Epithelial cell of prostate (primary cell): ENCODE results near the gene ARMC9.
A peak's percentile ranks its signal among the peaks of the same experiment; 100 is the strongest.
"Not testable (repeated sequence)": the region's sequence is repeated elsewhere in the genome, so short reads cannot be mapped to it uniquely, and the experiment has no call there.

ENCODE experiments used
- DNase-seq: peaks from one replicate; pipeline ENCODE4 v3.0.0-alpha.2; 2011; ENCODE audit warnings: low read depth, low spot score
- H3K27ac ChIP-seq: fragments of 450-650 bp; 2 replicates; pipeline ENCODE4 v1.5.1; 2017; ENCODE audit warnings: mild to moderate bottlenecking

The ARMC9 gene

DNA sequence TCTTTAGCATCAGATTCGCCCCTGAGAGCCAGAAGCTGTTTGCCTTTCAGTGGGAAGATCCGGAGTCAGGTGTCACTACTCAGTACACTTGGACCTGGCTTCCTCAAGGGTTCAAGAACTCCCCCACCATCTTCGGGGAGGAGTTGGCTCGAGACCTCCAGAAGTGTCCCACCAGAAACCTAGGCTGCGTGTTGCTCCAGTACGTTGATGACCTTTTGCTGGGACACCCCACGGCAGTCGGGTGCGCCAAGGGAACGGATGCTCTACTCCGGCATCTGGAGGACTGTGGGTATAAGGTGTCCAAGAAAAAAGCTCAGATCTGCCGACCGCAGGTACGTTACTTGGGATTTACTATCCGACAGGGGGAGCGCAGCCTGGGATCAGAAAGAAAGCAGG is 205.8 kb downstream of the ARMC9 start:
- not testable (repeated sequence) for DNase-seq, H3K27ac ChIP-seq

DNA sequence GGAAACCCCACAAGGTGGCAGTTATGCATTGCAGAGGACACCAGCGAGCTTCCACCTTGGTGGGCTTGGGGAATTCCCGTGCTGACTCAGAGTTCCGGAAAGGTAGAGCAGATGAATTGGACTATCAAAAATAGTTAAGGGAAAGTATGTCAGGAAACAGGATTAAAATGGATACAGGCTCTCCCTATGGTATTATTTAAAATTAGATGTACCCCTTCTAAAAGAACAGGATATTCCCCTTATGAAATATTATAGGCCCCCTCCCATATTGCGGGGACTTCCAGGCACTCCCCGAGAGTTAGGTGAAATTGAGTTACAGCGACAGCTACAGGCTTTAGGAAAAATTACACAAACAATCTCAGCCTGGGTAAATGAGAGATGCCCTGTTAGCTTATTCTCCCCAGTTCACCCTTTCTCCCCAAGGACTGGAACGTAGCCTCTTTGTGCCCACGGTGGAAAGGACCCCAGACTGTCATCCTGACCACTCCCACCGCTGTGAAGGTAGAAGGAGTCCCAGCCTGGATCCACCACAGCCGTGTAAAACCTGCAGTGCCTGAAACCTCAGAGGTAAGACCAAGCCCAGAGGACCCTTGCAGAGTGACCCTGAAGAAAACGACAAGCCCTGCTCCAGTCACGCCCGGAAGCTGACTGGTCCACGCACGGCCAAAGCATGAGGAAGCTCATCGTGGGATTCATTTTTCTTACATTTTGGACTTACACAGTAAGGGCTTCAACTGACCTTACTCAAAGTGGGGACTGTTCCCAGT is 207.4 kb downstream of the ARMC9 start:
- H3K27ac ChIP-seq, DNase-seq: not testable (repeated sequence)

DNA sequence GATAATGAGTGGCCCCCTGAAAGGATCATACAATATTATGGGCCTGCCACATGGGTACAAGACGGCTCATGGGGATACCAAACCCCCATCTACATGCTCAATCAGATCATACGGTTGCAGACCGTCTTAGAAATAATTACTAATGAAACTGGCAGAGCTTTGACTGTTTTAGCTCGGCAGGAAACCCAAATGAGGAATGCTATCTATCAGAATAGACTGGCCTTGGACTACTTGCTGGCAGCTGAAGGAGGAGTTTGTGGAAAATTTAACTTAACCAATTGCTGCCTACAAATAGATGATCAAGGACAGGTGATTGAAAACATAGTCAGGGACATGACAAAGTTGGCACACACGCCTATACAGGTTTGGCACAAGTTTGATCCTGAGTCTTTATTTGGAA is 209.3 kb downstream of the ARMC9 start:
- not testable (repeated sequence) for DNase-seq, H3K27ac ChIP-seq

- not testable (repeated sequence) for DNase-seq, H3K27ac ChIP-seq
Observed at GRCh38 chr2:231408304-231408703, 209.9 kb downstream of the ARMC9 start.

DNA sequence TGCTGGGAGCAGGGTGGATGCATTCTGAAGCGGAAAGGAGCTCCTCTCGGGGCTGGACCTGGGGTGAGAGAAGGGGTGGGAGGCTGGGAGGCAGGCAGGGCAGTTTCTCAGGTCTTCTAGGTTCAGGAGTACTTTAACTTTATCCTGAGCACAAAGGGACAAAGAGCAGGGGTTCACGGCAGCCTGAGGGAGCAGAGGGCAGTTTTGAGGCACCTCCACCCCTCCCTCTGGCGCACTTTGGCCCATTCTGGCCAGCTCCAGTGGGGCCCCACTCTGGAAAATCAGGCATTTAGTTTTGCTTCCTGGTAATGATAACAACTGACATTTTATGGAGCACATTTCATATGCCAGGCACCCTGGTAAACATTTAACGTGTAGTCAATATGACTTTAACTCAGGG is 211.3 kb downstream of the ARMC9 start:
- no peak overlapping the region for H3K27ac ChIP-seq
- no peak for DNase-seq

DNA sequence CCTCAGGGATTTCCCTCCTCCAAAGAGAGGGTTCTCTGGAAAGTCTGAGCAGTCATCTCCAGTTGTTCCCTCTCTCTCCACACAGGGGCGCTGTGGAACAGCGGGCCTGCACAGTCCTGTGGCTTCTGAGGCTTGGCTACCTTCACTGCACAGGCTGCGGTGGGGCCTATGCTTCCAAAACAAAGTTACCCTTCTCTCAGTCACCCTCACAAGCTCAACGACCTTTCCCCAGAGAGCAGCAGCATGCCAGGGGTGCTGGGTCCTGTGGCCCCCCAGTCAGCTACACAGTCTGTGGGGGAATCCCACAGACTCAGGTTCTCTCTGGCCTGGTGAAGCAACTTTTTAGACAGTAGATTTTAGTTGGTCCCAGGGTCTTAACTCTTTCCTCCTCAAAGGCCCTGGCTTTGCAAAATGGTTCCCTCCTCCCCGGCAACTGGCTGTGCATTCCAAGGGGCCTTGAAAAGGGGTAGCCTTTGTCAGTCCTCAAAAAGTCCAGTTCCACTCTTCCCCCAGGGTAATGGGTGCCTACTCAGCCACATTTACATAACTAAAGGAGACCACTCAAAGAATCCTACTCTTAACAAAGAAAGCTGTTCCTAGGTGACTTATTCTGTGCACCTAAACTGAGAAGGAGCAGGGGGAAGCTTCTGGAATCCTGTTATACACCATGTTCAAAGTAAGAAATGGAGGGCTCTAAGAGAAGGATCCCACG is 212.0 kb downstream of the ARMC9 start:
- no peak for DNase-seq
- no peak overlapping the region for H3K27ac ChIP-seq

DNA sequence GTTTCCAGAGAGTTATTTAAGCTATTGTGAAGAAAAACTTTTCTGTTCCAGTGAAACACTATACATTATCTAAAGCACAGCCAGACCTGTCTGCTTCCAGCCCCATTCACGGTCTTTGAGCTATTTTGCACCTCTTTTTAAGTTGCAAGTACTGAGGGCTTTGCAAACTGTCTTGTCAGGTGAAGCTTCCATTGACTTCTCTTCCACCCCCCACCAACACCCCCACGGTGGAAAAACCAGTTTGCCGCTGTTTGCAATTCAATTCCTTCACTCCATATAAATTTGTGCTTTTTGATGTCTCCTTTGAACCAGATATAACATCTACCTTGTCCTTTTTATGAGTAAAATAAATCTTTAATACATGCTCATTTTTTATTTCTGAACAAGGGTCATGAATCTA is 212.8 kb downstream of the ARMC9 start:
- peak overlapping the region; percentile 54 for H3K27ac ChIP-seq
- no peak for DNase-seq

DNA sequence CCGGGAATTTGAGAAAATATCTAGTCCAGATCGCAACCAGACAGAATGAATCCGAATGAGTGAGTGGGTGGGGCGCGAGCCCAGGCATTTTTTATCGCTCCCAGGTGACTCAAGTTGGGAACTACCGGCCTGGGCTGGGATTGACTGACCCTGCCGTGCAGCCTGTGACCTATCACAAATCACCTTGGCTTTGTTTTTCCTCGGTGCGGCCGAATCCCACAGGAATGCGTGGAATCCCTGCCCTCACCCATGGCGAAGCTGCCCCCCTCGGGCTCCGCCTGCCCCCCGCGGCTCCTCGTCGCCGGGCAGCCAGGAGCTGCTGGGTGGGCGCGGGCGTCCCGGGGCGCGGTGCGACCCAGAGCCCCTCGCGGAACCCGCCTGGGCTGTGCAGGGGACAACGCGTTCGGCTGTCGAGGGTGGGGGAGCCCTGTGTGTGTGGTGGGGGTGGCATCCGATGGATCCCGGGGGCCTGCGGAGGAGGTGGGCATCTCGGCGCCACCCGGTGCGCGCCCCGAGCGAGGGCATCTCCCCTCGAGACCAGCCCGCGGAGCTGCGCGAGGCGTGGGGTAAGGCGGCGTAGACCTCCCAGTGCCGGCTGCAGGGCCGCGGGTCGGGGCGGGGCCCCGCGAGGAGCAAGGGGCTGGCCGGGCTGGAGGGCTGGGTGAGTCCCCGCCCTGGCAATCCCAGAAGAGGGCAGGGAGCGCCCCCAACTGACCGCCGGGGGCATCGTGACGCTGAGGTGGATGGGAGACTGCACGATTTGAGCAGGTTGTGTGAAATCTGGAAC is 213.6 kb downstream of the ARMC9 start:
- peak overlapping the region; percentile 54 for H3K27ac ChIP-seq

GRCh38 chr2:231412618-231412963 is 214.2 kb downstream of the ARMC9 start:
- H3K27ac ChIP-seq, result no peak overlapping the region
- DNase-seq, result no peak

More for the DNA sequence above, 213.6 kb downstream of the ARMC9 start:
- no peak for DNase-seq

- H3K27ac ChIP-seq, result no peak overlapping the region
- no peak for DNase-seq
Observed at GRCh38 chr2:231413456-231413855, 215.0 kb downstream of the ARMC9 start.

DNA sequence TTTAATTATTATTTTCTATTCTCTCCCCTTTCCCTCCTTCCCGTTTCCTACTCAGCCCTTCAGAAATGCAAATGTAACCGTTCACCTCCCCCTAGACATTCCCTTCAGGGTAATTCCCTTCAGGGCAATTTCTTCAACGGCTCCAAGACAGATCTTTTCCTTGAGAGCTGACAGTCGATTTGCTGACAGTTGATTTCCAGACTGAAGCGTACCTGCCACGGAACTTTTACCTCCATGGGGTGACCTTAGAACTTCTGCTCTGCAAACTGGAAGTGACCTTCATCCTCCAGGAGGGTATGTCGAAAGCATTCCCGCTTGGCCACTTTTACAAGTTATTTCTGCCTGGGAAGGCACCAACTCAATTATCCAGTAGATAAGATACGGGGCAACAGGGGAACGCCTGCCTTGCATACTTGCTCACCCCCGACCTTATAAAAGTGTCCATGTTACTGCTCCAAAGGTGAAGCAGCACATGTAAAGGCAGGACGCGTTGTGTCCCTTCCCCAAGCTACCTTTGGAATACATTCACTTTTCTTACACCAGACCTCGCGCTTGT is 215.6 kb downstream of the ARMC9 start:
- no peak overlapping the region for H3K27ac ChIP-seq
- DNase-seq, result no peak

- DNase-seq, result no peak
- H3K27ac ChIP-seq, result no peak overlapping the region
Observed at GRCh38 chr2:231415029-231415428, 216.6 kb downstream of the ARMC9 start.

DNA sequence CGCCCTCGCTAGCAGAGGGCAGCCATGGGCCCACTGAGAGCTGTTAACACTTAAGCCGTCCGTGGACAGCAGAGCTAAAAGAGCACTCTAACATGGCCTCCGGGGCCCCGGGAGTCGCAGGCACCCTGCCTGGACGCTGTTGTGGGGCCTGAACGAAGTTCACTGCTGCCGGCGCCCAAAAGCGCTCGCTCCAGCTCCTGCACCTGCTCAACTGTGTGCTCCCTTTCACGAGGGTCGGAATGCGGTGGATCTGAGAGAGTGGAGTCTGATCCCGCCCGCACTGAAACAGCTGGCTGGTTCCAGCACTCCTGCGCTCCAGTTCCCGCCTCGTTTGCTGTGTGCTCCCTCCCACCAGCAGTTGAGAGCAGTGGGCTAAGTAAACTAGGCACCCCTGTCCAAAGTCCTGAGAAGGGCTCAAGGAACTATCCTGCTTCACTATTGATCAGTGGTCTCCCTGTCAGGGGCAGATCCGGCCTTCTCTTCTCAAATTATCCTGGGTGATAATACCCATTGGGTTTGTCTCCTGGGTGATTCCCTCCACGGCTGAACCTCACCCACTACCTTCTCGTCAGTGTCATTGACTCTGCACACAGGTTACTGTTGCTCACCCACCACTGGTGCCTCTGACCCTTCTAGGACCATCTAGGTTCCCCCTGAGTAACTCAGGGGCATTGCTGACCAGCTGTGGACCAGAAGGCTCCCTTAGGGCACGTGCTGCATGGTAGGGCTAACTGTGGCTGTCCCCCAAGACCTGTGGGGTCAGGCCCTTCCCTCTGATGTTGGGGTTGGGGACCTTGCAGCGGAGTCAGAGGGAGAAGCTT is 220.6 kb downstream of the ARMC9 start:
- no peak overlapping the region for H3K27ac ChIP-seq
- no peak for DNase-seq

DNA sequence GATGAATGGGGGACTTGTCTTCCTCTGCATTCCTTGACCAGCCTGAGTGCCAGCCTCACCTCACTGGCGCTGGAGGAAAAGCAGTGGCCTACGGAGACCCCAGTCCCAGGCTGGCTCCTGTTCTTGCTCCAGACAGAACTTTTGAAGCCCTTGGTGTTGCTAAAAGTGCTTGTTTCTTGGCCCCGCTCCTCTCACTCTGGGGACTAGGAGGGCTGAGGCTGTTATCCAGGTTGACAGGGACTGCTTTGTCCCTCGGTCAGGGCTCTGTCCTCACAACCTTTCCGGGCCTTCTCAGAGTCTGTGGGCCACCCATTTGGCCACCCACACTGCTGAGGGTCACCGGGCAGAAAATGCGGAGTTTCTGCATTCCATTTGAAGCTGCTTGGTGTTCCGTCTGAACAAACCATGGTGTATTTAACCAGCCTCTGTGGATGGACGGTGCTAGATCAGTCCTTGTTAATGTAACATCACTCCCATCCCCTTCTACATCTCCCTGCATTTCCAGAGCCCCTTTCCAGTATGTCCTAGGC is 222.7 kb downstream of the ARMC9 start:
- H3K27ac ChIP-seq, result no peak overlapping the region
- no peak for DNase-seq

GRCh38 chr2:231422056-231422455 is 223.6 kb downstream of the ARMC9 start:
- DNase-seq, result no peak
- H3K27ac ChIP-seq, result no peak overlapping the region

- DNase-seq, result no peak
- no peak overlapping the region for H3K27ac ChIP-seq
Observed at GRCh38 chr2:231423176-231423575, 224.7 kb downstream of the ARMC9 start.
